Measurements from ENCODE around the gene APPBP2.
"Not testable (repeated sequence)": the region's sequence is repeated elsewhere in the genome, so short reads cannot be mapped to it uniquely, and the experiment has no call there.

Gene APPBP2

DNA sequence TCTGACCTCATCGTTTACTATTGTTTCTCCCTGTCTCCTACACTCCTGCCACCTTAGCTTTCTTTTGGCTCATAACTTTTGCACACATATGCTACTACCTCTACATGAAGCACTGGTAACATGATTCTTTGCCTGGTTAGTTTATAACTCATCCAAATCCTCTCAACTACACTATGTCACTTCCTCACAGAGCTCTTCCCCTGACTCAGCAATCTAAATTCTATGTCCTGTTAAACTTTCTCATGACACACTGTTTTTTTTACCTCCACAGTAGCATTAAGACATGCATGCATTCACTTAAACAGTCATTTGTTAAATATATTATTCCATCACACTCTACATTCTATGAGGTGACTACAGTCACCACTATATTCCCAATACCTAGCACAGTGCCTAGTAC, 19.7 kb downstream of the APPBP2 start:
- FAIRE-seq: no peak

DNA sequence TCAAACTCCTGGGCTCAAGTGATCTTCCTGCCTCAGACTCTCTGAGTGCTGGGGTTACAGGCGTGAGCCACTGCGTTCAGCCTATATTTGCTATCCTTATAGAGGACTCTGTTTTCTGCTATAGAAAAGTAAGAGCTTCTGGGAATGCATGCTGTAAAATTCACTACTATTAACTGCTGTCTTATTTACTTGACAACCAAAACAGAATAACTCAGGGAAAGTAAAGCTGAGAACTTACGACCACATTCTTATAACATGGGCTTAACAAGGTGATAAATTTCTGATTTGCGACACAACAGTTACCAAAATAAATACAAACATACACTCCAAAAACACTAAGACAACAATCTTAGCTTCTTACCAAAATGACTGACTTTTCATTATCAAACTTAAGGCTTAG, 23.9 kb downstream of the APPBP2 start:
- no peak for DNase-seq (ENCODE audit: insufficient read length, low spot score)
- FAIRE-seq: no peak

More for the DNA sequence above, 19.7 kb downstream of the APPBP2 start:
- DNase-seq (ENCODE audit: insufficient read length, low spot score): no peak

DNA sequence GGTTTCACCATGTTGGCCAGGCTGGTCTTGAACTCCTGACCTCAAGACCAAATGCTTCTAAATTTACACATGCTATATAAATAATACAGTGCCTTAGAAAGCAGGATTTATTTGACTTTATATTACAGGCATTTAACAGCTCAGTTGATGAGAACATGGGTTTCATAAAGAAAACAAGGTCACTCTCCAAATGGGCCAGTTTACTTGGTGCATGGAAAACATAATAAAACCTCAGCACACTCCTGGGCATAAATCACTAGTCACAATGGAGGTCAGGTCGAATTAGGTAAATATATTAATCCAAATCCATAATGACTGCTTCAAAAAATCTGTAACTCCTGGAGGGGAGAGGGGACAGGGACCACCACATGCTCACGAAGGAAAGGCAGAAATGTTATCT, 24.5 kb downstream of the APPBP2 start:
- no peak for FAIRE-seq
- no peak for DNase-seq (ENCODE audit: insufficient read length, low spot score)

DNA sequence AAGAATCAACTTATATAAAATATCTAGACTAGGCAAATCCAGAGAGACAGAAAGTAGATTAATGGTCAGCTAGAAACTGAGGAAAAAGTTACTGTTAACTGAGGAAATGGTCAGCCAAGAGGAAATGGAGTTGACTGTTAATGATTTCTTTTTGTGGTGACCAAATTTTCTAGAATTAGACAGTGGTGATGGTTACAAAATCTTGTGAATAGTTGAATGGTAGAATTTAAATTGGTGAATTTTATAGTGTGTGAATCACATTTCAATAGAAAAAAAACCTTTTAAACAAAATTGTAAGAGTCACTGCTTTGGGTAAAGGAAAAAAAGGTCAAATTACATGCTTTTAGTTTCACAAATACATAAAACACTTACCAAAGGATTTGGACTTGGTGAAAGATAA, 30.0 kb downstream of the APPBP2 start:
- no peak for DNase-seq (ENCODE audit: insufficient read length, low spot score)
- no peak for FAIRE-seq

DNA sequence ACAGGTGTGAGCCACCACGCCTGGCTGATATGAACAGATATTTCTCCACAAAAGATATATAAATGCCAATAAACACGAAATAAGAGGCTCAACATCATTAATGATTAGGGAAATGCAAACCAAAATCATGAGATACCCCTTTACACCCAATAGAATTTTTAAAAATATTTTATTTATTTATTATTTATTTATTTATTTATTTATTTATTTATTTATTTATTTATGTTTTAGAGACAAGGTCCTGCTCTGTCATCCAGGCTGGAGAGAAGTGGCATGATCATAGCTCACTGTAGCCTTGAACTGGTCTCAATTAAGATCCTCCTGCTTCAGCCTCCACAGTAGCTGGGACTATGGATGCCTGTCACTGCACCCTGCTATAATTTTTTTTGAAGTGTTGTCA, 30.8 kb downstream of the APPBP2 start:
- DNase-seq (ENCODE audit: insufficient read length, low spot score) (no peak), FAIRE-seq (no peak)

DNA sequence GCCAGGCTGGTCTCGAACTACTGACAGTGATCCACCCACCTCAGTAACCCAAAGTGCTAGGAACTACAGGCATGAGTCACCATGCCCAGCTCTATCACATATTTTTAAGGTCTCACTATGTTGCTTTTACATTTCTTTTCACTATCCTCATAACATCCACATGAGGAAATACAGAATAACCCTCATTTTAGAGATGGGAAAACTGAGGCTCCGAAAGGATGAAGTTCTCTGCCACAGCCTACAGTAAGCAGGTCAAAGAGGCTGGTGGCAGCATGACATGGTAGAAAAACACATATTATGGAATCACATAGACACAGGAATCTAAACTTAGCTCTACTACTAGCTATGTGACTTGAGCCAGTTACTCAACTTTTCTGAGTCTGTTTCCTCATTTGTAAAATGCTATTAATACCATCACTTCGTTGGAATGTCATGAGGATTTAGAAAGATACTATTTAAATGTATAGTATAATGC, 32.2 kb downstream of the APPBP2 start:
- no peak for FAIRE-seq

DNA sequence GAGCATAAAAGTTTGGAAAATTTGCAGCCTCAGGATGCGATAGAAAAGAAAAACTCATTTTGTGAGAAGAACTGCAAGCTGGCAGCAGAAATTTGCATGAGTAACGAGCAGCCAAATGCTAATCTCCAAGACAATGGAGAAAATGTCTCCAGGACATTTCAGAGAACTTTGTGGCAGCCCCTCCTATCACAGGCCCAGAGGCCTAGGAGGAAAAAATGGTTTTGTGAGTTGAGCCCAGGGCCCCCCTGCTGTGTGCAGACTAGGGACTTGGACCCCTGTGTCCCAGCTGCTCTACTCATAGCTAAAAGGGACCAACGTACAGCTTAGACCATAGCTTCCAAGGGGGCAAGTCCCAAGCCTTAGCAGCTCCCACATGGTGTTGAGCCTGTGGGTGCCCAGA, 34.3 kb downstream of the APPBP2 start:
- DNase-seq (ENCODE audit: insufficient read length, low spot score) (no peak), FAIRE-seq (no peak)

More for the DNA sequence above, 32.2 kb downstream of the APPBP2 start:
- DNase-seq (ENCODE audit: insufficient read length, low spot score): no peak

DNA sequence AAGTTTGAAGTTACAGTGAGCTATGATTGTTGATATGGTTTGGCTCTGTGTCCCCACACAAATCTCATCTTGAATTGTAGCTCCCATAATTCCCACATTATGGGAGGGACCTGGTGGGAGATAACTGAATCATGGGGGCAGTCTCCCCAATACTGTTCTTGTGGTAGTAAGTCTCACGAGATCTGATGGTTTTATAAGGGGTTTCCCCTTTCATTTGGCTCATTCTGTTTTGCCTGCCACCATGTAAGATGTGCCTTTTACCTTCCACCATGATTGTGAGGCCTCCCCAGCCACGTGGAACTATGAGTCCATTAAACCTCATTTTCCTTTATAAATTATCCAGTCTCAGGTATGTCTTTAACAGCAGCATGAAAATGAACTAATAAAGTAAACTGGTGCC, 35.4 kb downstream of the APPBP2 start:
- DNase-seq (ENCODE audit: insufficient read length, low spot score); FAIRE-seq: not testable (repeated sequence)

DNA sequence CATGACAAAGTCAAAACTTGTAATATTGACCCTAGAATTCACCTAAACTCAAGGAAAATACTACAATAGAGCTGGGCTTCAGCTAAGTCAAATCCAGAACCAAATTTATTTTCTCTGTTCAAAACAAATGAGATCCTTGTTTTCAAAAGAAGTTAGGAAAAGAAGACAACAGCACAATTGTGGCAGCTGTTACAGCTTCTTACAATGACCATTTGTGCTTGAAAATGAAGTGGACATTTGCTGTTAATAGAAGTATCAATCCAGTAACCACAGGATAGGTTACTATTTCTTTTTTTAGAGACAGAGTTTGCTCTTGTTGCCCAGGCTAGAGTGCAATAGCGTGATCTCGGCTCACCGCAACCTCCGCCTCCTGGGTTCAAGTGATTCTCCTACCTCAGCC, 44.4 kb downstream of the APPBP2 start:
- DNase-seq (ENCODE audit: insufficient read length, low spot score): no peak
- no peak for FAIRE-seq

DNA sequence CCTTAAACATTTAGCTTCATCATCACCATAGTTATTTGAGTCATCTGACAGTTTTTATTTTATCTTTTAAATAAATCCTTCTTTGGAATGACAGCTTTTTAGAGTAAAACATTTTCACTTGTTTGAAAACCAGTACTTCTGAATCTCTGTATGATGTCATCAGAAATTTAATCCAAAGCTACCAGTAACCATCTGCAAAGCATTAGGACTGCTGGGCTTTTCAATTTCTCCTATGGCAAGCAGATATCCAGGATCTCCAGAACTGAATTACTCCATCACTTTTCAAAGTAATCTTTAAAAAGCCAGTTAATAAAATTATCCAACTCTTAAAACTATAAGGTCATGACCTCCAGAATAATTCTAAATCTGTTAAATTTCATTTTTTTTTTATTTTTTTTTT, 52.3 kb downstream of the APPBP2 start:
- FAIRE-seq (no peak), DNase-seq (ENCODE audit: insufficient read length, low spot score) (no peak)

DNA sequence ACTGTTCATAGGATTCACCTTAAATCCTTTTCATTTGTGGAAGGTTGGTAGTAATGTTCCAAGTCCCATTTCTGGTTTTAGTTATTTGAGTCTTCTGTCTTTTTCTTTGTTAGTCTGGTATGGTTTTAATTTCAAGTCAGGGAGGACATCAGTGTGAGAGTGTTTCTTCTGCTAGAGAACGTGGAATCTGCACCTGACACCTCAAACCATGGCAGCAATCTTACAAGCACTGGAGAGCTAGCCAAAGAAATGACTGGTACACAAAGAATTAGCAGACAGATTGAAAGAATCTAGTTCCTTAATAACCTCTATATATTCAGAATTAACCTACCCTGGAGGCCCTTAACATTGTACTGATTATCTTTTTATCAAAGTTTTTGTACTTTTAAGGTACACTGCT, 53.6 kb downstream of the APPBP2 start:
- FAIRE-seq: no peak
- DNase-seq (ENCODE audit: insufficient read length, low spot score): no peak

DNA sequence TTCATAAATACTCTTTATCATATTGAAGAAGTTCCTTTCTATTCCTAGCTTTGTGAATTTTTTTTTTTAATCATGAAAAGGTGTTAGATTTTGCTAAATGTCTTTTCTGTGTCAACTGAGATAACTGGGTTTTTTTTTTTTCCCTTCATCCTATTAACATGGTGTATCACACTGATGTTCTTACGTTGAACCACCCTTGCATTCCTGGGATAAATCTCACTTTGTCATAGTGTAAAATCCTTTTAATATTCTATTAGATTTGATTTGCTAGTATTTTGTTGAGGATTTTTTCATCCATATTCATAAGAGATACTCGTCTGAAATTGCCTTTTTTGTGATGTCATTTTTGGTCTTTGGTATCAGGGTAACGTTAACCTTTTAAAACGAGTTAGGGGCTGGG, 54.6 kb downstream of the APPBP2 start:
- DNase-seq (ENCODE audit: insufficient read length, low spot score) (no peak), FAIRE-seq (no peak)

DNA sequence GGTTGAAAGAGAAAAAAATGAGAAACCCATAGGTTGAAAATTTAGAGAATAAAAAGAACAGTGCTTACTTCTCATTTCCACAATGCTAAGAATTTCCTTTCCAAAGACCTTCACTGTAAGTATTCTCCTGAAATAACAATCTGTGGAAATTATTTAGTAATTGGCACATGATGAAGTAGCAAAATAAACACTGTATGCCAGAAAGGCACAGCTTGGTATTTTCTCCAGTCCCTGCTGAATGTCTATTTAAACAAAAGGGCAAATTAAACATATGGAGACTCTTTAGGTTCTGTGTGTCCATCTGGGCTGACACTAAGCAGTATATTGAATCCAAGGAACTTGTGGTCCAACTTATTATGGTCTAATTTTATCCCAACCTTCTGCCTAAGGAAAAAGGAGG, 57.7 kb downstream of the APPBP2 start:
- no peak for FAIRE-seq

DNA sequence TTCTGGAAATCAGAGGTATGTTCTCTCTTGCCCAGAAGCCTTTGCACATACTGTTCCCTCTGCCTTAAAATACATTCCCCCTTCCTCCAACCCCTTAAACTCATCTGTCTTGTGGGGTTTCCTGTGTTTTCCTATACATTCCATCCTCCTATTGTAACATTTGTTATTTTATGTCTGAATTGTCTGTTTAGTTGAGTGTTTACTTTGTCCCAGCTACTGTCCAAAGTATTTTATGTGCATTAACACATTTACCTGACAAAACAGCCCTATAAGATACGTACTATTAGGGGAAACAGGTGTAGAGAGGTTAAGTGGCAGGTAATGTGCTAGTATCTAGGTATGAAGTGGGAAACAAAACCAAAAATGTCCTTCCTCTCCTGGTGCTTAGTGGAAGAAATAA, 61.7 kb downstream of the APPBP2 start:
- no peak for DNase-seq (ENCODE audit: insufficient read length, low spot score)
- no peak for FAIRE-seq

More for the DNA sequence above, 57.7 kb downstream of the APPBP2 start:
- DNase-seq (ENCODE audit: insufficient read length, low spot score): no peak

DNA sequence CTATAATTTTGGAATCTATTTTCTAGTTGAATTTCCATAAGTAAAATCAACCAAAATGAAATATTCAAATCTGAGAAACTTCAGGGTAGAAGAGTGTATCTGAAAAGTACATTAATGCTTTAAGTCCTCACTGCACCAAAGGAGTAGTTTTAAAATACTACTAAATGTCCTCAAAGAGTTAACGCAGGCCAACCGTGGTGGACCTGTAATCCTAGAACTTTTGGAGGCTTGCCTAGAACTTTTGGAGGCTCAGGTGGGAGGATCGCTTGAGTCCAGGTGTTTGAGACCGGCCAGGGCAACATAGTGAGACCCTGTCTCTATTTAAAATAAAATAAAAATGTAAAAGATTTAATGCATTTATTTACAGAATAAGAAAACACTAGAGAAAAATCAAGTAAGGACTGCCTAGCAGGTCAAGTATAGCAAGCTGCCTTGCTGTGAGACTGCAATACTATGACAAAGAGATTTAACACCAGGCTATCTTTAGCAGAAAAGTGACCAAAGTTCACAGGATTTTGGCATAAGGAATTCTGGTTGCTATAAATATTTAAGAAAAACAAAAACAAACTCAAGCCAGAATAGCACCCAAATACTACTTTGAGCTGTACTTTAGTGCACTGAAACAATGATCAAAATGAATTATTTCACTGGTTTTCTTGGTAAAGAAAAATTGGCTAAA, 62.7 kb downstream of the APPBP2 start:
- DNase-seq (ENCODE audit: insufficient read length, low spot score): no peak
- no peak for FAIRE-seq

DNA sequence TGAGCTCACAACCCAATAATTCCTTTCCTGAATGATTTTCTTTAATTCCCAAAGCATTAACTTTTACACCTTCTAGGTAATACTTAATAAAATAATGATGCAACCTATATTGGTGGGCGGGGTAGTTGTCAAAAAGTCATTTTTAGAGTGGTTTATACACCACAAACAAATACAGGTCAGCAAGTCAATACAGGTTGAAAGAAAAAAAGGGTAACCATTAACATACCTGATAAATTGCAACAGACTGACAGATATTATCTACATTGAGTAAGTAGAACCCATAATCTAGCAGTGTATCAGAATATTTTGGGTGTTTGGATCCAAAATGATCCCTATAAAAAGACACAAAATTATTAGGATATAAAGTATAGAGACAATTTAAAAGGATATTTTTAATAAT, 64.5 kb downstream of the APPBP2 start:
- DNase-seq (ENCODE audit: insufficient read length, low spot score): no peak
- FAIRE-seq: no peak

DNA sequence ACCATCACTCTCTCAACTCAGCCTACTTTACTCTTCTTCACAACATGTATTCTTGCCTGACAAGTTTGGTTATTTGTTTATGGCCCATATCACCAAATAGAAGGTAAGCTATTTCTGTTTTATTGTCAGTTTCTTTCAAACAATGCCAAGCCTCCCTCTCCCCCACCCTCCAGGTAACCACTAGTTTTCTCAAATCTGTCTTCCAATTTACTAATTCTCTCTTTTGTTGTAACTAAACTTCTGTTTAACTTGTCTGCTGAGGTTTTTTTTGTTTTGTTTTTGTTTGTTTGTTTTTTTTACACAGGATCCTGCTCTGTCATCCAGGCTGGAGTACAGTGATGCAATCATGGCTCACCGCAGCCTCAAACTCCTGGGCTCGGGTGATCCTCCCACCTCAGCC, 68.9 kb downstream of the APPBP2 start:
- FAIRE-seq: no peak

DNA sequence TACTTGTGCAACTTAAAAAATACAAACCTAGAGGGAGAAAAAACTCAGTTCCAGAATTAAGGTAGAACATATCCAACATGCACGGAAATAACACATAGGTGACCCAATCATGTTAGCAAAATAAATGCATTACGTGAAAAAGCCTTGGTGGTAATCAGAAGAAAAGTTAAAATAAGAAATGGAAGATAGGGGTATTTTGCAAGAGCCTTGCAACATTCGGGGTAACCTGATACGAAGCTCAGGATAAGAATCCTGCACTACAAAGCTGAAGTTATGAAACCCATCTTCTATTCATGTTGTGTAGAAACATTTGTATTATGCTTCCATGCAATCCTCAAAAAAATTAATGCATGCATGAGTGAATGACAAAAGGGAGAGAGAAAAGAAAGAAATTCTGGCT, 70.7 kb downstream of the APPBP2 start:
- DNase-seq (ENCODE audit: insufficient read length, low spot score) (no peak), FAIRE-seq (no peak)

More for the DNA sequence above, 68.9 kb downstream of the APPBP2 start:
- DNase-seq (ENCODE audit: insufficient read length, low spot score): no peak

DNA sequence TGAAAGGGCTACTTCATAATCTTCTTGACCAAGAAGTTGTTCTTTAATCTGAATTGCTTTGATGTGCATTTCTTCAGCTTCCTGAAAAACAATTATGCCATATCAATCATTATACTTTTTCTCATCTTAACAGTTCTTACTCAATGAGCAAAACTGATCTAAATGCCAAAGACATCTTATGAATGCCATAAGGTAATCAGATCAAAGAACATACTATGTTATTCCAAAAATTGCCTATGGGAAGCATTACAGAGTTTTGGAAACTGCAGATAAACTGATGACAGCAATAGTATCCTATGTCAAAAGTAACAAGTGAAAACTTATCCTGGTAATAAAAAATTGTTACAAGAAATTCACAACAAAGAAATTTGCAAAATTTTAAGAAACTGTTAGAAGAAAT, 74.1 kb downstream of the APPBP2 start:
- DNase-seq (ENCODE audit: insufficient read length, low spot score) (no peak), FAIRE-seq (no peak)

DNA sequence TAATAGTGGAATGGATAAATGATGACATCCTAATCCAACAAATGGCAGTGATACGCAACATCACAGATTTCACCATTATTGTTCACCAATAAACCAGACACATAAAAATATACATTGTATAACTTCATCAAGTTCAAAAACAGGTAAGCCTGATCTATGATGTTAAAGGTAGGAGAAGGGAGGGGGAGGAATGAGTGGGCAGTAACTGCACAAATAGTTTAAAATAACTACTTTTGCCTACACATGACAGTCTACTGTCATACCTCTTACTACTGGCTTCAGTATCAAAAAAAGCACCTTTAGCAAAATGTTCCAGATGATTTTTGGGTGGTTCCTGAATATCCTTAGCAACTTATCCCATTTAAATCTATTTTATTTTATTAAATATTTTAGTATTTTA, 75.0 kb downstream of the APPBP2 start:
- DNase-seq (ENCODE audit: insufficient read length, low spot score) (no peak), FAIRE-seq (no peak)

DNA sequence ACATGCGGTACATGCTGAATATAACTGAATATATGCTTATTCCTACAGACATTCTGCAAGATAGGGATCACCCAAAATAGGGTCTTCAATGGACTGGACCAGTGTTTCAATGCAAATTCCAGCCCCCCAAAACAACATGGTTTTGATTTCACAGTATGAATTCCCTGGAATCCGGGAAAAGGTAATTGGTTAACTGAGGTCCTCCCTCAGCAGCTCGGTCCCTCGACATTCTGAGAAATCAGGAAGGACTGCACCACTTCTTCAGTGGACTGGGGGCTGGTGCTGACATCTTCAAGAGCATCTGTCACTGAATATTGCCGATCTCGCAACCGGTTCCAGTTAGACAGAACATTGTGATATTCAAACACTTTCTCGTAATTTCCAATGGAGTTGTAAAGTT, 78.7 kb downstream of the APPBP2 start:
- DNase-seq (ENCODE audit: insufficient read length, low spot score) (no peak), FAIRE-seq (no peak)

DNA sequence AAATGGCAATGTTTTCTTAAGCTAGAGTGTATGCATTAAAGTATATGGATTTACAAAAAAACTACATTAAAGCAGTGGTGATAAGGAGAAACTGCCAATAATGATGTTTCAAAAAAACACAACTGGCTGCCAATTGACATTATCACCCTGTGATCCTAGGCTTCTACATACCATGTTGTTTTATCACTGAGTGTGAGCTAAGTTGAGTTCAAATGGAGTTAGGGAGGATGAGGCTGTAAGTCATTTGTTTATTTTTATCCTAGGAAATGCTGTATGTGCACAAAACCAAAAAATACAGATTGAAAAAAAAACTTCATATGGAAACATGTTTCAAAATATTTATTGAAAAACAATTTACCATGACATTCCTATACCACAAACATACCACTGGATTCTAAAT, 80.9 kb downstream of the APPBP2 start:
- no peak for DNase-seq (ENCODE audit: insufficient read length, low spot score)
- no peak for FAIRE-seq

DNA sequence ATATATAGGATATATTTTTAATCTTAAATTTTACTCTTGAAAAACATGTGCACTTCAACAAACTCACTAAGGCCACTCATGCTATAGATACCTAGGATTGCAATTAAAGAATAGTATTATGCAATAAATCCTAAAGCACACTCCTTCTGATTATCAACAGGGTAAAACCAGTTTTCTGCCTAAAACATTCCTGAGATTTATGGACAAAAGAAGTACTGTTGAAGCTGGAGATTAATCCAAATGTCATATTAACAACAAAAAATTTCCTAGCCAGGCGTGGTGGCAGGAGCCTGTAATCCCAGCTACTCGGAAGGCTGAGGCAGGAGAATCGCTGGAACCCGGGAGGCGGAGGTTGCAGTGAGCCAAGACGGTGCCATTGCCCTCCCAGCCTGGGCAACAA, 82.3 kb downstream of the APPBP2 start:
- no peak for FAIRE-seq

More for the DNA sequence above, 82.3 kb downstream of the APPBP2 start:
- no peak for DNase-seq (ENCODE audit: insufficient read length, low spot score)
